GM19239 (cell line): Measurements from ENCODE around the gene EGLN1.

ENCODE experiments used
- DNase-seq: peaks from one replicate; pipeline ENCODE4 v3.0.0; 2011; ENCODE audit warnings: low spot score; ENCODE audit not compliant: insufficient read length
- FAIRE-seq: peaks from 2 replicates; lab custom pipeline; 2011; peaks lifted over from hg19 to GRCh38; lab: Jason Lieb, UNC

EGLN1 gene

GRCh38 chr1:231404318-231404717 is 17.8 kb downstream of the EGLN1 start:
- FAIRE-seq, result no peak
- DNase-seq, result no peak

GRCh38 chr1:231401478-231401877 is 20.6 kb downstream of the EGLN1 start:
- no peak for FAIRE-seq
- DNase-seq, result no peak

GRCh38 chr1:231397886-231398671 is 24.0 kb downstream of the EGLN1 start:
- DNase-seq, result no peak
- FAIRE-seq, result no peak

GRCh38 chr1:231396643-231397042 is 25.4 kb downstream of the EGLN1 start:
- no peak for DNase-seq
- FAIRE-seq, result no peak

GRCh38 chr1:231395998-231396390 is 26.1 kb downstream of the EGLN1 start:
- DNase-seq (no peak), FAIRE-seq (no peak)

GRCh38 chr1:231395076-231395997 is 26.8 kb downstream of the EGLN1 start:
- DNase-seq (no peak), FAIRE-seq (no peak)

GRCh38 chr1:231393668-231394067 is 28.4 kb downstream of the EGLN1 start:
- FAIRE-seq (no peak), DNase-seq (no peak)

GRCh38 chr1:231392389-231393131 is 29.5 kb downstream of the EGLN1 start:
- FAIRE-seq, result no peak
- no peak for DNase-seq

GRCh38 chr1:231390071-231390470 is 32.0 kb downstream of the EGLN1 start:
- DNase-seq, result no peak
- no peak for FAIRE-seq

GRCh38 chr1:231387770-231388669 is 34.1 kb downstream of the EGLN1 start:
- DNase-seq (no peak), FAIRE-seq (no peak)

GRCh38 chr1:231386466-231386865 is 35.6 kb downstream of the EGLN1 start:
- FAIRE-seq, result no peak
- DNase-seq, result no peak

- FAIRE-seq (no peak), DNase-seq (no peak)
These were observed 36.7 kb downstream of the EGLN1 start for GRCh38 chr1:231385416-231385748.

GRCh38 chr1:231384696-231385415 is 37.2 kb downstream of the EGLN1 start:
- FAIRE-seq (no peak), DNase-seq (no peak)

- DNase-seq, result no peak
- no peak for FAIRE-seq
These were observed 38.8 kb downstream of the EGLN1 start for GRCh38 chr1:231383159-231383860.

- FAIRE-seq (no peak), DNase-seq (no peak)
These were observed 39.7 kb downstream of the EGLN1 start for GRCh38 chr1:231382426-231382825.

GRCh38 chr1:231381729-231382128 is 40.4 kb downstream of the EGLN1 start:
- DNase-seq, result no peak
- no peak for FAIRE-seq

GRCh38 chr1:231376875-231377549 is 45.1 kb downstream of the EGLN1 start:
- DNase-seq (no peak), FAIRE-seq (no peak)

- no peak for DNase-seq
- FAIRE-seq, result no peak
These were observed 46.0 kb downstream of the EGLN1 start for GRCh38 chr1:231376101-231376500.
